GM12878 (cell line): ENCODE results near the gene PRRC2C. TPM values are rescaled to one million over a fixed set of nuclear protein-coding genes. Genes with fewer than 3 reads are reported as not detected.

Experiments
- ATAC-seq: fragments of 200-7000 bp; cut with Tn5 transposase; 3 replicates; pipeline ENCODE4 v1.9.1; 2020; ENCODE audit warnings: mild to moderate bottlenecking, moderate library complexity
- BruUV-seq: library from RNA; stranded (reverse); fragments of 400-500 nt; replicated peaks from 2 replicates; lab custom pipeline; 2021; lab: Mats Ljungman, UMichigan
- CTCF ChIA-PET: fragments of 300-600 bp; sonication (Branson Sonifier 250); formaldehyde crosslinking; extraction: SDS; loops from one replicate; lab custom pipeline; 2021; ENCODE audit warnings: inconsistent platforms; lab: Yijun Ruan, JAX
- POLR2A ChIA-PET: fragments of 350-600 bp; formaldehyde crosslinking; extraction: SDS; loops from one replicate; lab custom pipeline; 2021; ENCODE audit warnings: inconsistent platforms; lab: Charles Lee
- RAD21 ChIA-PET: fragments of 300-600 bp; sonication (Branson Sonifier 250); formaldehyde crosslinking; loops from one replicate; lab custom pipeline; 2023; ENCODE audit warnings: antibody characterized with exemption; ENCODE audit not compliant: unreplicated experiment; lab: Charles Lee
- SMC1A ChIA-PET: fragments of 300-600 bp; sonication (Branson Sonifier 250); formaldehyde crosslinking; loops from one replicate; lab custom pipeline; 2023; ENCODE audit not compliant: unreplicated experiment, uncharacterized antibody; lab: Charles Lee
- DNase-seq: peaks from one replicate; pipeline ENCODE4 v3.0.0-alpha.2; 2011; ENCODE audit warnings: low read depth, low spot score
- FAIRE-seq: peaks from 3 replicates; lab custom pipeline; 2011; peaks lifted over from hg19 to GRCh38; lab: Jason Lieb, UNC
- H2AFZ ChIP-seq: 2 replicates; pipeline ENCODE4 v1.6.0; 2011; ENCODE audit warnings: low read depth, low read length, control low read depth; ENCODE audit not compliant: control insufficient read depth
- H3K27ac ChIP-seq: 2 replicates; pipeline ENCODE4 v1.5.1; 2011; ENCODE audit warnings: control low read depth; ENCODE audit not compliant: control insufficient read depth, insufficient read depth
- H3K27me3 ChIP-seq, 2 experiments: replicated peaks in 1 of 2; 2 replicates each; pipeline versions ENCODE4 v1.6.0 to v1.6.1; 2011; ENCODE audit warnings: low read length in 1 of 2; ENCODE audit not compliant: control insufficient read depth in 2 of 2, insufficient read depth in 2 of 2
- H3K36me3 ChIP-seq, 2 experiments: 2 replicates each; pipeline ENCODE4 v1.5.1; 2011; ENCODE audit warnings: low read length in 1 of 2; ENCODE audit not compliant: control insufficient read depth in 2 of 2, insufficient read depth in 2 of 2
- H3K4me1 ChIP-seq: 2 replicates; pipeline ENCODE4 v1.6.1; 2011; ENCODE audit warnings: mild to moderate bottlenecking, low read length, moderate library complexity, mixed read lengths; ENCODE audit not compliant: control insufficient read depth, insufficient read depth
- H3K4me2 ChIP-seq: 2 replicates; pipeline ENCODE4 v1.6.0; 2011; ENCODE audit warnings: control low read depth; ENCODE audit not compliant: control insufficient read depth, insufficient read depth
- H3K4me3 ChIP-seq: fragments of 200-600 bp; sonication (generic); 2 replicates; pipeline ENCODE4 v1.5.1; 2016
- H3K79me2 ChIP-seq: 2 replicates; pipeline ENCODE4 v1.6.0; 2011; ENCODE audit warnings: low read length; ENCODE audit not compliant: control insufficient read depth, insufficient read depth
- H3K9ac ChIP-seq: 2 replicates; pipeline ENCODE4 v1.8.0; 2011; ENCODE audit warnings: low read length, control low read depth, mixed read lengths; ENCODE audit not compliant: control insufficient read depth, insufficient read depth
- H3K9me3 ChIP-seq: replicated peaks from 3 replicates; pipeline ENCODE4 v1.5.1; 2011; ENCODE audit warnings: mild to moderate bottlenecking, low read length; ENCODE audit not compliant: control insufficient read depth, insufficient read depth
- H4K20me1 ChIP-seq: 2 replicates; pipeline ENCODE4 v1.6.0; 2011; ENCODE audit not compliant: control insufficient read depth, insufficient read depth
- BCL11A ChIP-seq: IDR thresholded peaks from 2 replicates; pipeline ENCODE4 v1.6.1; 2011; ENCODE audit warnings: low read depth, low read length
- CBX5 ChIP-seq: sonication (generic); IDR thresholded peaks from 2 replicates; pipeline ENCODE4 v1.6.1; 2016; ENCODE audit warnings: low read depth, moderate library complexity, mild to moderate bottlenecking, inconsistent platforms
- CHD2 ChIP-seq: IDR thresholded peaks from 2 replicates; pipeline ENCODE4 v1.6.1; 2011; ENCODE audit warnings: low read depth, low read length, improper control_type of control experiment, borderline replicate concordance
- ELK1 ChIP-seq: IDR thresholded peaks from 2 replicates; pipeline ENCODE4 v1.6.1; 2012; ENCODE audit warnings: low read depth, low read length, improper control_type of control experiment
- LARP7 ChIP-seq: fragments of 450-650 bp; IDR thresholded peaks from 2 replicates; pipeline ENCODE4 v1.6.1; 2017; ENCODE audit warnings: mild to moderate bottlenecking
- MXI1 ChIP-seq: fragments of 150-350 bp; IDR thresholded peaks from 2 replicates; pipeline ENCODE4 v1.6.1; 2011; ENCODE audit warnings: low read depth, mild to moderate bottlenecking, inconsistent platforms, low read length, improper control_type of control experiment
- NFYA ChIP-seq: IDR thresholded peaks from 2 replicates; pipeline ENCODE4 v1.6.1; 2011; ENCODE audit warnings: low read depth, mild to moderate bottlenecking, low read length, improper control_type of control experiment, borderline replicate concordance
- NFYB ChIP-seq: IDR thresholded peaks from 2 replicates; pipeline ENCODE4 v1.6.1; 2011; ENCODE audit warnings: low read depth, mild to moderate bottlenecking, low read length, improper control_type of control experiment, moderate library complexity; ENCODE audit not compliant: insufficient read depth
- POLR2AphosphoS2 ChIP-seq: IDR thresholded peaks from 2 replicates; pipeline ENCODE4 v1.6.1; 2011; ENCODE audit warnings: low read depth, mild to moderate bottlenecking, low read length, improper control_type of control experiment, moderate library complexity
- RAD21 ChIP-seq: IDR thresholded peaks from 2 replicates; pipeline ENCODE4 v1.6.1; 2011; ENCODE audit warnings: mild to moderate bottlenecking, low read depth, low read length, moderate library complexity; ENCODE audit not compliant: insufficient read depth
- RCOR1 ChIP-seq: conservative IDR thresholded peaks from 2 replicates; pipeline ENCODE4 v1.6.1; 2012; ENCODE audit warnings: low read depth, low read length, improper control_type of control experiment
- STAT1 ChIP-seq: fragments of 450-650 bp; conservative IDR thresholded peaks from 2 replicates; pipeline ENCODE4 v1.6.1; 2014; ENCODE audit warnings: antibody characterized with exemption, mild to moderate bottlenecking
- STAT3 ChIP-seq: IDR thresholded peaks from 2 replicates; pipeline ENCODE4 v1.6.1; 2011; ENCODE audit warnings: low read depth, low read length, improper control_type of control experiment
- TAF1 ChIP-seq: IDR thresholded peaks from 2 replicates; pipeline ENCODE4 v1.6.1; 2011; ENCODE audit warnings: mild to moderate bottlenecking, low read depth, low read length, borderline replicate concordance
- YY1 ChIP-seq: IDR thresholded peaks from 2 replicates; pipeline ENCODE4 v1.6.1; 2011; ENCODE audit warnings: low read depth, mild to moderate bottlenecking, low read length
- ZNF207 ChIP-seq: fragments of 450-650 bp; IDR thresholded peaks from 2 replicates; pipeline ENCODE4 v1.6.1; 2014; ENCODE audit warnings: antibody characterized with exemption, mild to moderate bottlenecking, borderline replicate concordance
- ZNF274 ChIP-seq: IDR thresholded peaks from one replicate; pipeline ENCODE4 v1.8.0; 2011; ENCODE audit not compliant: insufficient read length, insufficient read depth
- ZNF384 ChIP-seq: IDR thresholded peaks from 2 replicates; pipeline ENCODE4 v1.6.1; 2012; ENCODE audit warnings: low read depth, mild to moderate bottlenecking, low read length, improper control_type of control experiment, borderline replicate concordance
- WGBS: methylation state at CpG from one replicate; pipeline ENCODE4 v1.1.6; 2016; ENCODE audit warnings: low lambda C conversion rate; ENCODE audit not compliant: insufficient replicate concordance, insufficient coverage; ENCODE audit errors: missing lambda C conversion rate; 5-methylcytosine and 5-hydroxymethylcytosine counted together
- in situ Hi-C: fragments of 300-500 bp; cut with MboI; formaldehyde crosslinking; loops from 9 replicates; pipeline ENCODE4 v1.14.3; 2018; ENCODE audit warnings: mixed read lengths
- intact Hi-C: fragments of 100-400 bp; cut with micrococcal nuclease; formaldehyde crosslinking; loops from one replicate; pipeline ENCODE4 v1.14.2; 2022; ENCODE audit not compliant: unreplicated experiment
- polyA plus RNA-seq, 11 experiments: library from polyadenylated mRNA; depleted of rRNA in 4 of 11; unstranded in 6 of 11; stranded (reverse) in 5 of 11; fragments of >200 nt; fragmentation: Nextera tagmentation in 4 of 11; fragmentation: Illumina TruSeq in 1 of 11; extraction: Ambion mirVana in 4 of 11; extraction: Trizol in 1 of 11; gene quantifications; 1 replicate in 1 of 11; 2 replicates in 10 of 11; pipeline versions ENCODE4 v1.2.1 to v1.2.3, GENCODE V29; 2011 to 2016; ENCODE audit warnings: inconsistent platforms in 2 of 11, missing spikeins in 2 of 11, low read depth in 1 of 11
- total RNA-seq, 4 experiments: library from RNA; depleted of rRNA in 3 of 4; stranded (reverse); fragments of >200 nt in 3 of 4; fragmentation: Illumina TruSeq in 1 of 4; extraction: Trizol in 1 of 4; gene quantifications; 2 replicates each; pipeline versions ENCODE4 v1.2.1 to v1.2.3, GENCODE V29; 2013 to 2021
- TF ChIP-seq, protein P1 (sequence below): fragments of 450-650 bp; IDR thresholded peaks from 2 replicates; pipeline ENCODE4 v1.6.1; 2017; ENCODE audit warnings: mild to moderate bottlenecking, low read depth, inconsistent platforms; ENCODE audit not compliant: poor library complexity, severe bottlenecking

PRRC2C gene
- total and polyA plus RNA-seq, 10 of the 15 experiments (the other 5 are each of a cell fraction or from before 2014, with no cell fraction given): 53.4 to 182 (median 91.8) TPM

- FAIRE-seq (no peak), DNase-seq (no peak), ATAC-seq (no peak)
- in situ Hi-C loops (no loop called here), intact Hi-C loops (loop anchor here (5.0 kb wide), 1 partner anchor 42 kb away; no protein-coding TSS in a partner anchor)
- ChIA-PET SMC1A (interaction anchor here (0.7 to 2.2 kb wide), 6 partner anchors 15 to 254 kb away, joined by 3 to 5 read pairs (median 4); no protein-coding TSS in a partner anchor), RAD21 (interaction anchor here (0.6 to 1.5 kb wide), 3 partner anchors 114 to 185 kb away, joined by 3 to 4 read pairs (median 3); no protein-coding TSS in a partner anchor), CTCF (interaction anchor here (0.7 to 1.6 kb wide), 6 partner anchors 12 to 186 kb away, joined by 3 to 6 read pairs (median 4); partner anchors contain the start of gene PRRC2C), POLR2A (interaction anchor here (0.6 kb wide), 1 partner anchor 24 kb away, joined by 6 read pairs; no protein-coding TSS in a partner anchor)
- no peaks in the 10 kb centered on the region for H3K9me3 ChIP-seq
- no peak overlapping the region for H2AFZ ChIP-seq
- no peak overlapping the region for H3K27ac ChIP-seq
- no peak overlapping the region for H3K4me2 ChIP-seq
- no peak overlapping the region for H3K4me3 ChIP-seq
- H3K4me1 ChIP-seq: no peaks in the 10 kb centered on the region
- peaks cover 8 to 27% of the 10 kb centered on the region in 2 experiments for H3K36me3 ChIP-seq
- H3K9ac ChIP-seq: no peak overlapping the region
- no peaks in the 10 kb centered on the region for H3K79me2 ChIP-seq
- no TSS peak for BruUV-seq
- TF ChIP-seq POLR2AphosphoS2 (no peak), RCOR1 (no peak), STAT1 (no peak), RAD21 (no peak), MXI1 (no peak), ZNF274 (no peak), ELK1 (no peak), NFYB (no peak), STAT3 (no peak), ZNF207 (no peak), CBX5 (no peak), BCL11A (no peak), TAF1 (no peak), ZNF384 (no peak), YY1 (no peak), LARP7 (no peak), CHD2 (no peak), NFYA (no peak)
- TF ChIP-seq, protein P1, sequence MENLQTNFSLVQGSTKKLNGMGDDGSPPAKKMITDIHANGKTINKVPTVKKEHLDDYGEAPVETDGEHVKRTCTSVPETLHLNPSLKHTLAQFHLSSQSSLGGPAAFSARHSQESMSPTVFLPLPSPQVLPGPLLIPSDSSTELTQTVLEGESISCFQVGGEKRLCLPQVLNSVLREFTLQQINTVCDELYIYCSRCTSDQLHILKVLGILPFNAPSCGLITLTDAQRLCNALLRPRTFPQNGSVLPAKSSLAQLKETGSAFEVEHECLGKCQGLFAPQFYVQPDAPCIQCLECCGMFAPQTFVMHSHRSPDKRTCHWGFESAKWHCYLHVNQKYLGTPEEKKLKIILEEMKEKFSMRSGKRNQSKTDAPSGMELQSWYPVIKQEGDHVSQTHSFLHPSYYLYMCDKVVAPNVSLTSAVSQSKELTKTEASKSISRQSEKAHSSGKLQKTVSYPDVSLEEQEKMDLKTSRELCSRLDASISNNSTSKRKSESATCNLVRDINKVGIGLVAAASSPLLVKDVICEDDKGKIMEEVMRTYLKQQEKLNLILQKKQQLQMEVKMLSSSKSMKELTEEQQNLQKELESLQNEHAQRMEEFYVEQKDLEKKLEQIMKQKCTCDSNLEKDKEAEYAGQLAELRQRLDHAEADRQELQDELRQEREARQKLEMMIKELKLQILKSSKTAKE: no peak
- H3K27me3 ChIP-seq: no peaks in the 10 kb centered on the region
- 97% methylated on average over 3 of the region's 3 CpGs for WGBS
- no peaks in the 10 kb centered on the region for H4K20me1 ChIP-seq
These were observed 45.3 kb downstream of the PRRC2C start for GRCh38 chr1:171530676-171531075.
